Activated CD4-positive, CD25-positive, alpha-beta regulatory T cell treated with anti-CD3 and anti-CD28 coated beads, Interleukin-2, amount 50 U/mL, for 24 hours (primary cell): ENCODE data around the gene BATF3.
A peak's percentile ranks its signal among the peaks of the same experiment; 100 is the strongest.
"Not testable (repeated sequence)": the region's sequence is repeated elsewhere in the genome, so short reads cannot be mapped to it uniquely, and the experiment has no call there.

Experiments
- ATAC-seq, 2 donors: fragments of 150-1000 bp; cut with Tn5 transposase; one replicate each; pipeline ENCODE4 v1.10.0; 2021; ENCODE audit warnings: mild to moderate bottlenecking in 1 of 2, moderate library complexity in 1 of 2

Gene BATF3

GRCh38 chr1:212684076-212684475 lies 15.6 kb downstream of the BATF3 start:
- no peak for ATAC-seq

- peak; percentile 51 to 61 for ATAC-seq
These were observed 16.3 kb downstream of the BATF3 start for GRCh38 chr1:212683357-212683722.

- peak in 1 of 2 donors; percentile 6 for ATAC-seq
These were observed 18.8 kb downstream of the BATF3 start for GRCh38 chr1:212680680-212681389.

GRCh38 chr1:212678456-212679410 lies 20.9 kb downstream of the BATF3 start:
- ATAC-seq: peak; percentile 63 to 72

- no peak for ATAC-seq
These were observed 22.1 kb downstream of the BATF3 start for GRCh38 chr1:212677573-212677972.

GRCh38 chr1:212677136-212677535 lies 22.5 kb downstream of the BATF3 start:
- ATAC-seq: no peak

- ATAC-seq: no peak
These were observed 24.0 kb downstream of the BATF3 start for GRCh38 chr1:212675675-212676074.

- ATAC-seq: no peak
These were observed 24.8 kb downstream of the BATF3 start for GRCh38 chr1:212674872-212675271.

GRCh38 chr1:212671342-212672031 lies 28.2 kb downstream of the BATF3 start:
- ATAC-seq: peak; percentile 9 to 35

GRCh38 chr1:212670882-212671281 lies 28.8 kb downstream of the BATF3 start:
- no peak for ATAC-seq

GRCh38 chr1:212670301-212670700 lies 29.3 kb downstream of the BATF3 start:
- ATAC-seq: no peak

- no peak for ATAC-seq
These were observed 30.0 kb downstream of the BATF3 start for GRCh38 chr1:212669600-212669999.

- ATAC-seq: no peak
These were observed 30.5 kb downstream of the BATF3 start for GRCh38 chr1:212669102-212669501.

GRCh38 chr1:212668477-212668876 lies 31.2 kb downstream of the BATF3 start:
- no peak for ATAC-seq

- peak in 1 of 2 donors; percentile 44 for ATAC-seq
These were observed 32.2 kb downstream of the BATF3 start for GRCh38 chr1:212667223-212668139.

- ATAC-seq: no peak
These were observed 33.4 kb downstream of the BATF3 start for GRCh38 chr1:212666116-212666775.

GRCh38 chr1:212665241-212666115 lies 34.2 kb downstream of the BATF3 start:
- peak; percentile 96 for ATAC-seq

- no peak for ATAC-seq
These were observed 35.0 kb downstream of the BATF3 start for GRCh38 chr1:212664409-212665199.

GRCh38 chr1:212658250-212658649 lies 41.4 kb downstream of the BATF3 start:
- not testable (repeated sequence) for ATAC-seq

GRCh38 chr1:212656730-212657129 lies 42.9 kb downstream of the BATF3 start:
- ATAC-seq: no peak
